WERI-Rb-1 (cell line): ENCODE data around the gene CYP17A1.

Source experiments
- DNase-seq: peaks from one replicate; pipeline ENCODE4 v3.0.0-alpha.2; 2020
- H3K27ac ChIP-seq: fragments of 250-450 bp; sonication (Bioruptor Pico); 2 replicates; pipeline ENCODE4 v1.5.1; 2020; ENCODE audit warnings: mild to moderate bottlenecking, moderate library complexity
- H3K27me3 ChIP-seq: fragments of 250-450 bp; sonication (Bioruptor Pico); 2 replicates; pipeline ENCODE4 v1.5.1; 2021; ENCODE audit warnings: mild to moderate bottlenecking, low read depth, moderate library complexity; ENCODE audit not compliant: insufficient read depth, severe bottlenecking
- H3K36me3 ChIP-seq: fragments of 250-450 bp; sonication (Bioruptor Pico); 2 replicates; pipeline ENCODE4 v1.5.1; 2020; ENCODE audit warnings: mild to moderate bottlenecking, moderate library complexity
- H3K4me3 ChIP-seq: 2 replicates; pipeline ENCODE4 v1.5.1; 2011; ENCODE audit warnings: low read depth, mild to moderate bottlenecking, control low read depth, low read length
- H3K9me3 ChIP-seq: fragments of 250-450 bp; sonication (Bioruptor Pico); 2 replicates; pipeline ENCODE4 v1.5.1; 2021; ENCODE audit warnings: mild to moderate bottlenecking, moderate library complexity; ENCODE audit not compliant: severe bottlenecking
- CTCF ChIP-seq: IDR thresholded peaks from 2 replicates; pipeline ENCODE4 v1.5.1; 2011; ENCODE audit warnings: low read depth, mild to moderate bottlenecking, control low read depth, inconsistent platforms, low read length

The CYP17A1 gene

GRCh38 chr10:102813734-102814452 is 23.3 kb downstream of the CYP17A1 start:
- Histone ChIP-seq H3K4me3 (no peak overlapping the region), H3K36me3 (peaks cover 5% of the 10 kb centered on the region; the same call in 1 of the 2 replicates), H3K9me3 (no peaks in the 10 kb centered on the region), H3K27me3 (no peaks in the 10 kb centered on the region), H3K27ac (no peak overlapping the region)
- no peak for DNase-seq
- no peak for TF ChIP-seq CTCF

- H3K4me3 ChIP-seq = no peak overlapping the region
- no peaks in the 10 kb centered on the region for H3K27me3 ChIP-seq
- no peak for DNase-seq
- H3K36me3 ChIP-seq = peaks cover 5% of the 10 kb centered on the region; the same call in 1 of the 2 replicates
- H3K27ac ChIP-seq = no peak overlapping the region
- no peak for TF ChIP-seq CTCF
- no peaks in the 10 kb centered on the region for H3K9me3 ChIP-seq
Observed at GRCh38 chr10:102813017-102813541, 24.1 kb downstream of the CYP17A1 start.

GRCh38 chr10:102812231-102812876 is 24.9 kb downstream of the CYP17A1 start:
- H3K9me3 ChIP-seq = no peaks in the 10 kb centered on the region
- no peaks in the 10 kb centered on the region for H3K27me3 ChIP-seq
- no peak overlapping the region for H3K27ac ChIP-seq
- no peak overlapping the region for H3K4me3 ChIP-seq
- TF ChIP-seq CTCF = no peak
- DNase-seq = no peak
- peaks cover 5% of the 10 kb centered on the region; the same call in 1 of the 2 replicates for H3K36me3 ChIP-seq

GRCh38 chr10:102811346-102811745 is 25.9 kb downstream of the CYP17A1 start:
- Histone ChIP-seq H3K36me3 (peaks cover 5% of the 10 kb centered on the region; the same call in 1 of the 2 replicates), H3K9me3 (no peaks in the 10 kb centered on the region), H3K27me3 (no peaks in the 10 kb centered on the region), H3K27ac (no peak overlapping the region), H3K4me3 (no peak overlapping the region)
- TF ChIP-seq CTCF = no peak
- no peak for DNase-seq

GRCh38 chr10:102808380-102808779 is 28.8 kb downstream of the CYP17A1 start:
- Histone ChIP-seq H3K4me3 (no peak overlapping the region), H3K27me3 (no peaks in the 10 kb centered on the region), H3K9me3 (no peaks in the 10 kb centered on the region), H3K27ac (no peak overlapping the region), H3K36me3 (peaks cover 5% of the 10 kb centered on the region)
- TF ChIP-seq CTCF = no peak
- no peak for DNase-seq
